HepG2 (cell line): ENCODE data around the gene S100A16.

Experiments used
- ATF2 ChIP-seq: sonication (generic); formaldehyde crosslinking; IDR thresholded peaks from 2 replicates; pipeline ENCODE4 v1.4.0; 2020; ENCODE audit warnings: missing genetic modification reagents
- DRAP1 ChIP-seq: IDR thresholded peaks from 2 replicates; pipeline ENCODE4 v1.6.1; 2016; ENCODE audit warnings: missing genetic modification reagents, missing compliant biosample characterization
- HMGXB4 ChIP-seq, 2 experiments: sonication (generic) in 1 of 2; formaldehyde crosslinking in 1 of 2; IDR thresholded peaks; 2 replicates each; pipeline versions ENCODE4 v1.4.0 to v1.6.1; 2018 to 2020; ENCODE audit warnings: missing genetic modification reagents in 2 of 2, borderline replicate concordance in 1 of 2, low read depth in 1 of 2, mild to moderate bottlenecking in 1 of 2, missing biosample characterization in 1 of 2
- IRF2 ChIP-seq: IDR thresholded peaks from 2 replicates; pipeline ENCODE4 v1.6.1; 2018; ENCODE audit warnings: missing genetic modification reagents, missing compliant biosample characterization
- MLX ChIP-seq: IDR thresholded peaks from 2 replicates; pipeline ENCODE4 v1.6.1; 2016
- POLR2AphosphoS5 ChIP-seq: IDR thresholded peaks from 2 replicates; pipeline ENCODE4 v1.6.1; 2012; ENCODE audit warnings: low read depth, low read length
- RAD21 ChIP-seq: fragments of 450-650 bp; formaldehyde crosslinking; IDR thresholded peaks from 2 replicates; pipeline ENCODE4 v1.5.0; 2020; ENCODE audit warnings: mild to moderate bottlenecking
- RXRA ChIP-seq: sonication (generic); formaldehyde crosslinking; IDR thresholded peaks from 2 replicates; pipeline ENCODE4 v1.5.1; 2020; ENCODE audit warnings: missing genetic modification reagents
- TARDBP ChIP-seq: sonication (generic); formaldehyde crosslinking; IDR thresholded peaks from 2 replicates; pipeline ENCODE4 v1.8.0; 2022; ENCODE audit warnings: mild to moderate bottlenecking, missing genetic modification reagents
- TEAD2 ChIP-seq: sonication (generic); formaldehyde crosslinking; IDR thresholded peaks from 2 replicates; pipeline ENCODE4 v1.9.0; 2021; ENCODE audit warnings: missing genetic modification reagents
- ZFP36 ChIP-seq: fragments of 150-350 bp; IDR thresholded peaks from 2 replicates; pipeline ENCODE4 v1.6.1; 2018; ENCODE audit warnings: borderline replicate concordance, low read length, low read depth; ENCODE audit not compliant: partially characterized antibody
- ZNF530 ChIP-seq: sonication (generic); formaldehyde crosslinking; IDR thresholded peaks from 2 replicates; pipeline ENCODE4 v1.5.0; 2020; ENCODE audit warnings: low read depth, mild to moderate bottlenecking, missing genetic modification reagents

GRCh38 chr1:153643816-153644215 lies 30.9 kb upstream of the S100A16 start:
- no peak for TF ChIP-seq ZFP36
- TF ChIP-seq IRF2 = no peak
- TF ChIP-seq MLX (CRISPR knock-in tag) = no peak
- no peak for TF ChIP-seq RXRA (CRISPR knock-in tag)
- no peak for TF ChIP-seq TARDBP (CRISPR knock-in tag)
- TF ChIP-seq ZNF530 (CRISPR knock-in tag) = no peak
- TF ChIP-seq ATF2 (CRISPR knock-in tag) = no peak
- TF ChIP-seq TEAD2 = no peak
- no peak for TF ChIP-seq DRAP1 (CRISPR knock-in tag)
- TF ChIP-seq HMGXB4 (CRISPR knock-in tag; IDR thresholded peaks at IDR 0.05; ENCODE audit: borderline replicate concordance in 1 of 2, low read depth in 1 of 2) = no peak
- no peak for TF ChIP-seq RAD21 (CRISPR knock-in tag)
- TF ChIP-seq POLR2AphosphoS5 = no peak
